22Rv1 (cell line): Measurements from ENCODE around the gene IL36RN.

Experiments used
- ZFX ChIP-seq: fragments of 450-650 bp; IDR thresholded peaks from 2 replicates; pipeline ENCODE4 v1.6.1; 2017; ENCODE audit warnings: antibody characterized with exemption, borderline replicate concordance
- TF ChIP-seq, protein P1 (sequence below): fragments of 450-650 bp; IDR thresholded peaks from 2 replicates; pipeline ENCODE4 v1.5.1; 2017; ENCODE audit warnings: mild to moderate bottlenecking

- TF ChIP-seq, protein P1, sequence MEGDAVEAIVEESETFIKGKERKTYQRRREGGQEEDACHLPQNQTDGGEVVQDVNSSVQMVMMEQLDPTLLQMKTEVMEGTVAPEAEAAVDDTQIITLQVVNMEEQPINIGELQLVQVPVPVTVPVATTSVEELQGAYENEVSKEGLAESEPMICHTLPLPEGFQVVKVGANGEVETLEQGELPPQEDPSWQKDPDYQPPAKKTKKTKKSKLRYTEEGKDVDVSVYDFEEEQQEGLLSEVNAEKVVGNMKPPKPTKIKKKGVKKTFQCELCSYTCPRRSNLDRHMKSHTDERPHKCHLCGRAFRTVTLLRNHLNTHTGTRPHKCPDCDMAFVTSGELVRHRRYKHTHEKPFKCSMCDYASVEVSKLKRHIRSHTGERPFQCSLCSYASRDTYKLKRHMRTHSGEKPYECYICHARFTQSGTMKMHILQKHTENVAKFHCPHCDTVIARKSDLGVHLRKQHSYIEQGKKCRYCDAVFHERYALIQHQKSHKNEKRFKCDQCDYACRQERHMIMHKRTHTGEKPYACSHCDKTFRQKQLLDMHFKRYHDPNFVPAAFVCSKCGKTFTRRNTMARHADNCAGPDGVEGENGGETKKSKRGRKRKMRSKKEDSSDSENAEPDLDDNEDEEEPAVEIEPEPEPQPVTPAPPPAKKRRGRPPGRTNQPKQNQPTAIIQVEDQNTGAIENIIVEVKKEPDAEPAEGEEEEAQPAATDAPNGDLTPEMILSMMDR: no peak
- no peak for TF ChIP-seq ZFX
These were observed 10.9 kb downstream of the IL36RN start for GRCh38 chr2:113069676-113070605.
